Suprapubic skin (tissue), 4 donors: Measurements from ENCODE around the gene AHI1.

ENCODE experiments used
- CTCF ChIP-seq, 2 donors: fragments of 200-600 bp in 1 of 2; fragments of 450-650 bp in 1 of 2; sonication (generic) in 1 of 2; IDR thresholded peaks; one replicate each; pipeline ENCODE4 v1.5.1; 2016 to 2019; ENCODE audit warnings: antibody characterized with exemption in 2 of 2, mild to moderate bottlenecking in 1 of 2, moderate library complexity in 1 of 2
- POLR2A ChIP-seq, 2 donors: fragments of 450-650 bp; IDR thresholded peaks; one replicate each; pipeline ENCODE4 v1.6.1; 2017; ENCODE audit warnings: antibody characterized with exemption in 2 of 2, mild to moderate bottlenecking in 2 of 2, moderate library complexity in 2 of 2
- POLR2AphosphoS5 ChIP-seq, 3 donors: sonication (generic); formaldehyde crosslinking; IDR thresholded peaks; one replicate each; pipeline ENCODE4 v1.6.1; 2017; ENCODE audit warnings: antibody characterized with exemption in 3 of 3

- TF ChIP-seq CTCF (IDR thresholded peaks at IDR 0.05) (no peak), POLR2A (IDR thresholded peaks at IDR 0.05) (no peak), POLR2AphosphoS5 (IDR thresholded peaks at IDR 0.05) (no peak)
Observed at GRCh38 chr6:135493218-135493961, 4.2 kb downstream of the AHI1 start.
